HEK293 (cell line): Measurements from ENCODE around the gene YIF1B.
A peak's percentile ranks its signal among the peaks of the same experiment; 100 is the strongest.

ENCODE experiments used
- CTCF ChIA-PET: fragments of 350-600 bp; formaldehyde crosslinking; extraction: SDS; loops from one replicate; lab custom pipeline; 2021; ENCODE audit warnings: antibody characterized with exemption; lab: Yijun Ruan, JAX
- POLR2A ChIA-PET: fragments of 300-600 bp; formaldehyde crosslinking; extraction: SDS; loops from one replicate; lab custom pipeline; 2020; ENCODE audit warnings: antibody characterized with exemption, inconsistent platforms; lab: Yijun Ruan, JAX
- H3K27ac ChIP-seq: fragments of 200-500 bp; sonication (Bioruptor generic); 2 replicates; pipeline ENCODE4 v1.5.1; 2014; ENCODE audit warnings: low read depth, low read length, control low read depth, inconsistent platforms; ENCODE audit errors: extremely low read depth
- H3K36me3 ChIP-seq, 2 experiments: fragments of 200-500 bp in 1 of 2; sonication (Bioruptor generic) in 1 of 2; 1 replicate in 1 of 2; 2 replicates in 1 of 2; pipeline ENCODE4 v1.5.1; 2014 to 2017; ENCODE audit warnings: inconsistent platforms in 2 of 2, low read length in 2 of 2; ENCODE audit not compliant: control insufficient read depth in 2 of 2, insufficient read depth in 1 of 2
- H3K4me1 ChIP-seq: fragments of 200-500 bp; sonication (Bioruptor generic); 2 replicates; pipeline ENCODE4 v1.5.1; 2014; ENCODE audit warnings: mild to moderate bottlenecking, low read length, inconsistent platforms; ENCODE audit not compliant: control insufficient read depth, insufficient read depth
- H3K4me3 ChIP-seq: 2 replicates; pipeline ENCODE4 v1.5.1; 2011; ENCODE audit warnings: low read depth, mild to moderate bottlenecking, control low read depth, low read length, moderate library complexity
- H3K9me3 ChIP-seq: fragments of 200-500 bp; sonication (Bioruptor generic); 2 replicates; pipeline ENCODE4 v1.5.1; 2014; ENCODE audit warnings: low read depth, low read length, inconsistent platforms; ENCODE audit not compliant: control insufficient read depth, insufficient read depth
- ELK4 ChIP-seq: IDR thresholded peaks from 2 replicates; pipeline ENCODE4 v1.6.1; 2011; ENCODE audit warnings: mild to moderate bottlenecking, low read depth, low read length, borderline replicate concordance
- GLIS2 ChIP-seq: fragments of 450-650 bp; formaldehyde crosslinking; IDR thresholded peaks from 2 replicates; pipeline ENCODE4 v1.5.1; 2016; ENCODE audit warnings: missing biosample characterization, missing genetic modification characterization
- MZF1 ChIP-seq: fragments of 450-650 bp; formaldehyde crosslinking; IDR thresholded peaks from 2 replicates; pipeline ENCODE4 v1.5.1; 2017; ENCODE audit warnings: missing biosample characterization, missing genetic modification characterization, borderline replicate concordance
- PRDM4 ChIP-seq: fragments of 450-650 bp; formaldehyde crosslinking; IDR thresholded peaks from 2 replicates; pipeline ENCODE4 v1.5.1; 2017; ENCODE audit warnings: missing biosample characterization, missing genetic modification characterization
- RBAK ChIP-seq: fragments of 450-650 bp; formaldehyde crosslinking; IDR thresholded peaks from 2 replicates; pipeline ENCODE4 v1.5.1; 2016; ENCODE audit warnings: missing biosample characterization, missing genetic modification characterization
- REPIN1 ChIP-seq: fragments of 450-650 bp; formaldehyde crosslinking; IDR thresholded peaks from 2 replicates; pipeline ENCODE4 v1.5.1; 2017; ENCODE audit warnings: missing biosample characterization, missing genetic modification characterization, low read depth
- ZBTB11 ChIP-seq: fragments of 450-650 bp; formaldehyde crosslinking; conservative IDR thresholded peaks from 2 replicates; pipeline ENCODE4 v1.5.1; 2016; ENCODE audit warnings: low read depth, missing biosample characterization, missing genetic modification characterization
- ZBTB44 ChIP-seq: fragments of 450-650 bp; IDR thresholded peaks from 2 replicates; pipeline ENCODE4 v1.5.1; 2018; ENCODE audit warnings: missing biosample characterization, mild to moderate bottlenecking, missing genetic modification characterization
- ZFHX2 ChIP-seq: fragments of 450-650 bp; formaldehyde crosslinking; conservative IDR thresholded peaks from 2 replicates; pipeline ENCODE4 v1.5.1; 2016; ENCODE audit warnings: missing biosample characterization, missing genetic modification characterization
- ZNF138 ChIP-seq: fragments of 450-650 bp; formaldehyde crosslinking; IDR thresholded peaks from 2 replicates; pipeline ENCODE4 v1.5.1; 2016; ENCODE audit warnings: missing biosample characterization, missing genetic modification characterization, borderline replicate concordance
- ZNF280C ChIP-seq: fragments of 450-650 bp; formaldehyde crosslinking; IDR thresholded peaks from 2 replicates; pipeline ENCODE4 v1.5.1; 2016; ENCODE audit warnings: missing biosample characterization, missing genetic modification characterization
- ZNF548 ChIP-seq: fragments of 450-650 bp; formaldehyde crosslinking; IDR thresholded peaks from 2 replicates; pipeline ENCODE4 v1.5.1; 2016; ENCODE audit warnings: missing biosample characterization, missing genetic modification characterization
- ZNF623 ChIP-seq: fragments of 450-650 bp; formaldehyde crosslinking; IDR thresholded peaks from 2 replicates; pipeline ENCODE4 v1.5.1; 2016; ENCODE audit warnings: missing biosample characterization, missing genetic modification characterization
- ZNF645 ChIP-seq: fragments of 450-650 bp; formaldehyde crosslinking; IDR thresholded peaks from 2 replicates; pipeline ENCODE4; 2016; ENCODE audit warnings: missing biosample characterization, missing genetic modification characterization
- ZNF704 ChIP-seq: fragments of 450-650 bp; formaldehyde crosslinking; IDR thresholded peaks from 2 replicates; pipeline ENCODE4 v1.5.1; 2016; ENCODE audit warnings: missing biosample characterization, missing genetic modification characterization
- ZNF707 ChIP-seq: fragments of 450-650 bp; formaldehyde crosslinking; IDR thresholded peaks from 2 replicates; pipeline ENCODE4 v1.5.1; 2016; ENCODE audit warnings: missing biosample characterization, missing genetic modification characterization
- ZNF777 ChIP-seq: fragments of 450-650 bp; formaldehyde crosslinking; IDR thresholded peaks from 2 replicates; pipeline ENCODE4 v1.5.1; 2017; ENCODE audit warnings: missing biosample characterization, missing genetic modification characterization, borderline replicate concordance

Gene YIF1B

GRCh38 chr19:38265213-38265861, 50.4 kb downstream of the YIF1B start (continued):
- TF ChIP-seq ZNF704 (tag by site-specific recombination): no peak

- H3K9me3 ChIP-seq: no peaks in the 10 kb centered on the region
- ChIA-PET CTCF (interaction anchor here (0.6 to 8.8 kb wide), 10 partner anchors 15 to 362 kb away, joined by 3 to 48 read pairs (median 4); partner anchors contain the start of genes CATSPERG and PSMD8), POLR2A (interaction anchor here (0.5 to 4.7 kb wide), 29 partner anchors 9 to 1187 kb away, joined by 3 to 26 read pairs (median 3); partner anchors contain the start of genes ACTN4, C19orf33, FAM98C and GGN)
- H3K4me3 ChIP-seq: peak within 1 kb of the TSS; percentile 52
- peak within 1 kb of the TSS; percentile 90 for H3K27ac ChIP-seq
- peaks cover 44% of the 10 kb centered on the region for H3K4me1 ChIP-seq
- H3K36me3 ChIP-seq: no peaks in the 10 kb centered on the region; a peak in 1 of 3 replicates
- TF ChIP-seq ZBTB11 (tag by site-specific recombination) (peak; percentile 98), RBAK (tag by site-specific recombination) (peak; percentile 99), PRDM4 (tag by site-specific recombination) (peak; percentile 14), ZNF707 (no peak), REPIN1 (peak; percentile 68; the same call in 1 of the 2 replicates), ZNF623 (tag by site-specific recombination) (peak; percentile 24; the same call in 1 of the 2 replicates), ZNF777 (tag by site-specific recombination) (peak; percentile 84), ZNF138 (tag by site-specific recombination) (no peak), ZNF280C (no peak), ZFHX2 (tag by site-specific recombination) (peak; percentile 36; the same call in 1 of the 2 replicates), MZF1 (no peak), ZNF645 (no peak), ZNF548 (tag by site-specific recombination) (no peak), GLIS2 (tag by site-specific recombination) (peak; percentile 85), ZBTB44 (0 out of 2 replicates have a peak, but pooled peaks have one; percentile 38), ELK4 (no peak)
Observed at GRCh38 chr19:38264486-38265212, 51.1 kb downstream of the YIF1B start, which contains the start of gene SPINT2. Gene SPINT2, plus strand, starts transcription at chr19:38264573. Its CDS starts 320 bp downstream, at chr19:38264893.
